ENCODE measurements around the gene TPX2. TPM values are rescaled to one million over a fixed set of nuclear protein-coding genes. Genes with fewer than 3 reads are reported as not detected.

TPX2 gene
- polyA plus RNA-seq, 1 of the 3 experiments (the other 2 are of a cell fraction) = 17.1 TPM

- H3K27me3 ChIP-seq (ENCODE audit: insufficient read depth) = no peaks in the 10 kb centered on the region
- 59% methylated on average over 6 of the region's 7 CpGs for WGBS (ENCODE audit: low lambda C conversion rate)
- peaks cover 40 to 45% of the 10 kb centered on the region in 2 experiments for H3K36me3 ChIP-seq (replicated peaks in 1 of 2; ENCODE audit: control insufficient read depth in 1 of 2, insufficient read depth in 2 of 2, low read length in 1 of 2)
- peak overlapping the region; percentile 100 for H3K9ac ChIP-seq
- no peak for TF ChIP-seq RCOR1 (IDR thresholded peaks at IDR 0.05; ENCODE audit: low read length)
- no peak for TF ChIP-seq POLR2AphosphoS5 (IDR thresholded peaks at IDR 0.05; ENCODE audit: low read depth, low read length)
- no peak for TF ChIP-seq PBX3 (IDR thresholded peaks at IDR 0.05)
- TF ChIP-seq SMC3 (IDR thresholded peaks at IDR 0.05; ENCODE audit: low read depth, low read length) = no peak
- TF ChIP-seq EP300 (IDR thresholded peaks at IDR 0.05; ENCODE audit: borderline replicate concordance in 1 of 2, low read depth in 1 of 2, low read length in 1 of 2) = no peak
- no peak for TF ChIP-seq USF2 (IDR thresholded peaks at IDR 0.05; ENCODE audit: borderline replicate concordance, low read depth, low read length)
- no peak for TF ChIP-seq EZH2phosphoT487 (IDR thresholded peaks at IDR 0.05; ENCODE audit: borderline replicate concordance, low read depth)
- no peak for TF ChIP-seq SIN3A (IDR thresholded peaks at IDR 0.05; ENCODE audit: borderline replicate concordance, low read depth, low read length)
- TF ChIP-seq GATA2 (CRISPR knock-in tag; IDR thresholded peaks at IDR 0.05) = no peak
- no peak for TF ChIP-seq MXI1 (IDR thresholded peaks at IDR 0.05; ENCODE audit: low read depth, low read length)
- TF ChIP-seq TCF12 (IDR thresholded peaks at IDR 0.05) = no peak
- TF ChIP-seq RAD21 (IDR thresholded peaks at IDR 0.05; ENCODE audit: low read length) = no peak
- no peak for TF ChIP-seq JUND (IDR thresholded peaks at IDR 0.05)
- no peak for TF ChIP-seq FOXJ3 (CRISPR knock-in tag; IDR thresholded peaks at IDR 0.05)
- TF ChIP-seq RFX5 (IDR thresholded peaks at IDR 0.05; ENCODE audit: low read length) = no peak
- TF ChIP-seq YY1 (IDR thresholded peaks at IDR 0.05; ENCODE audit: low read depth) = no peak
- TF ChIP-seq, protein P1, sequence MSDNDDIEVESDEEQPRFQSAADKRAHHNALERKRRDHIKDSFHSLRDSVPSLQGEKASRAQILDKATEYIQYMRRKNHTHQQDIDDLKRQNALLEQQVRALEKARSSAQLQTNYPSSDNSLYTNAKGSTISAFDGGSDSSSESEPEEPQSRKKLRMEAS (IDR thresholded peaks at IDR 0.05; ENCODE audit: low read depth) = no peak
- TF ChIP-seq GABPA (IDR thresholded peaks at IDR 0.05; ENCODE audit: low read depth) = no peak
- H3K4me2 ChIP-seq = peak overlapping the region; percentile 97
- H3F3A ChIP-seq (replicated peaks; ENCODE audit: insufficient read depth) = peaks cover 11% of the 10 kb centered on the region
- peaks cover 34 to 46% of the 10 kb centered on the region in 2 experiments for H3K4me1 ChIP-seq (ENCODE audit: control insufficient read depth in 1 of 2, insufficient read depth in 2 of 2, low read depth in 1 of 2, low read length in 1 of 2)
- no peaks in the 10 kb centered on the region for H3K9me3 ChIP-seq
- H2AFZ ChIP-seq (ENCODE audit: low read depth) = no peak overlapping the region
- no peaks in the 10 kb centered on the region for H3K9me2 ChIP-seq
- H3K4me3 ChIP-seq (ENCODE audit: low read depth in 2 of 2, low read length in 1 of 2) = peak overlapping the region; percentile 59 to 81
- peaks cover 76% of the 10 kb centered on the region for H3K79me2 ChIP-seq (ENCODE audit: insufficient read depth)
- POLR2A ChIA-PET = interaction anchor here (3.4 kb wide), 1 partner anchor 59 kb away, joined by 31 read pairs; no protein-coding TSS in a partner anchor
- DNase-seq = no peak
- CTCF ChIA-PET = interaction anchor here (0.6 to 11.2 kb wide), 4 partner anchors 63 to 108 kb away, joined by 3 to 288 read pairs (median 6); no protein-coding TSS in a partner anchor
- H3K27ac ChIP-seq (ENCODE audit: low read depth in 2 of 2, low read length in 1 of 2) = peak overlapping the region; percentile 60 to 100
- H4K20me1 ChIP-seq (ENCODE audit: insufficient read depth) = no peaks in the 10 kb centered on the region
Measured at GRCh38 chr20:31720486-31721407, 18.3 kb upstream of the TPX2 start.
